Measurements from ENCODE around the gene BICDL2. TPM values are rescaled to one million over a fixed set of nuclear protein-coding genes. Genes with fewer than 3 reads are reported as not detected.

The BICDL2 gene
- total and polyA plus RNA-seq, 2 donors (not counting 3 experiments of a cell fraction or from before 2014, with no cell fraction given): not detected

GRCh38 chr16:3004319-3004718, 32.4 kb downstream of the BICDL2 start:
- Histone ChIP-seq H3K9ac (replicated peaks; ENCODE audit: extremely low read depth, insufficient read depth, low read length) (no peak overlapping the region), H3K79me2 (ENCODE audit: control insufficient read depth, insufficient read depth, low read length) (no peaks in the 10 kb centered on the region), H3K27ac (ENCODE audit: insufficient read depth, low read depth, low read length) (no peak overlapping the region), H3K36me3 (ENCODE audit: control insufficient read depth in 2 of 2, extremely low read depth in 1 of 2, insufficient read depth in 2 of 2, low read length in 2 of 2) (no peaks in the 10 kb centered on the region), H3K9me1 (replicated peaks; ENCODE audit: control insufficient read depth, extremely low read depth, insufficient read depth, low read length) (no peaks in the 10 kb centered on the region), H3K9me3 (replicated peaks; ENCODE audit: control insufficient read depth, insufficient read depth, low read length) (no peaks in the 10 kb centered on the region), H3K4me2 (ENCODE audit: insufficient read depth, low read length) (no peak overlapping the region), H2AFZ (ENCODE audit: low read depth, low read length) (no peak overlapping the region), H4K20me1 (replicated peaks; ENCODE audit: control insufficient read depth, extremely low read depth, insufficient read depth, low read length) (no peaks in the 10 kb centered on the region), H3K27me3 (ENCODE audit: control insufficient read depth in 2 of 2, insufficient read depth in 2 of 2, low read length in 2 of 2) (no peaks in the 10 kb centered on the region), H3K4me3 (replicated peaks in 1 of 3; ENCODE audit: insufficient read depth in 1 of 3, low read depth in 1 of 3, low read length in 3 of 3) (no peak overlapping the region), H3K4me1 (ENCODE audit: control insufficient read depth, extremely low read depth, insufficient read depth, low read length) (peaks cover 16% of the 10 kb centered on the region)
- BruUV-seq (replicated peaks): no TSS peak
- intact Hi-C loops (cut with micrococcal nuclease): loop anchor here (1.0 kb wide), 1 partner anchor 16 kb away; the partner anchor contains the start of gene TNFRSF12A
- dilution Hi-C loops (cut with MboI; ENCODE audit: extremely low pct_ligation_motif_present, low sequenced_read_pairs): no loop called here
- TF ChIP-seq FOS (IDR thresholded peaks at IDR 0.05; ENCODE audit: borderline replicate concordance, insufficient read depth, low read length) (no peak), GATA2 (IDR thresholded peaks at IDR 0.05; ENCODE audit: insufficient read depth, insufficient read length, low read depth, low read length) (no peak), CTCF (IDR thresholded peaks at IDR 0.05; ENCODE audit: extremely low read depth in 1 of 2, insufficient read depth in 1 of 2, low read depth in 1 of 2, low read length in 2 of 2) (no peak), EZH2 (IDR thresholded peaks at IDR 0.05; ENCODE audit: borderline replicate concordance, low read depth, low read length, severe bottlenecking) (no peak), POLR2AphosphoS5 (IDR thresholded peaks at IDR 0.05; ENCODE audit: insufficient read depth, low read depth, low read length) (no peak), MAX (IDR thresholded peaks at IDR 0.05; ENCODE audit: insufficient read depth, insufficient read length) (no peak), JUN (IDR thresholded peaks at IDR 0.05; ENCODE audit: borderline replicate concordance, insufficient read depth, insufficient read length, low read depth) (no peak), POLR2A (IDR thresholded peaks at IDR 0.05; ENCODE audit: low read depth, low read length) (no peak), MYC (IDR thresholded peaks at IDR 0.05; ENCODE audit: low read depth, low read length) (no peak)
- FAIRE-seq (no peak), DNase-seq (ENCODE audit: low read depth, low spot score) (no peak)
- POLR2A ChIA-PET: interaction anchor here (0.7 to 2.1 kb wide), 3 partner anchors 16 to 140 kb away, joined by 3 to 16 read pairs (median 5); partner anchors contain the start of gene TNFRSF12A
- CTCF ChIA-PET: interaction anchor here (0.7 to 3.6 kb wide), 7 partner anchors 12 to 54 kb away, joined by 3 to 97 read pairs (median 9); partner anchors contain the start of genes HCFC1R1, THOC6 and TNFRSF12A
